Activated naive CD8-positive, alpha-beta T cell treated with anti-CD3 and anti-CD28 coated beads, Interleukin-2, amount 50 U/mL, for 24 hours (primary cell): ENCODE data around the gene CTSC.
A peak's percentile ranks its signal among the peaks of the same experiment; 100 is the strongest.

Source experiments
- ATAC-seq: fragments of 150-1000 bp; cut with Tn5 transposase; one replicate; pipeline ENCODE4 v1.10.0; 2021
- DNase-seq: peaks from one replicate; pipeline ENCODE4 v3.0.0; 2021
- H3K27ac Mint-ChIP-seq: one replicate; pipeline ENCODE4 v1.8.0; 2021; ENCODE audit warnings: mild to moderate bottlenecking, mixed read lengths
- H3K27me3 Mint-ChIP-seq: one replicate; pipeline ENCODE4 v1.8.0; 2021; ENCODE audit warnings: mixed read lengths
- H3K36me3 Mint-ChIP-seq: one replicate; pipeline ENCODE4 v1.8.0; 2021; ENCODE audit warnings: low read depth, mixed read lengths
- H3K4me1 Mint-ChIP-seq: one replicate; pipeline ENCODE4 v1.8.0; 2021; ENCODE audit warnings: mixed read lengths
- H3K4me3 Mint-ChIP-seq: one replicate; pipeline ENCODE4 v1.8.0; 2021; ENCODE audit warnings: mild to moderate bottlenecking, moderate library complexity, mixed read lengths
- H3K9me3 Mint-ChIP-seq: one replicate; pipeline ENCODE4 v1.8.0; 2021; ENCODE audit warnings: mixed read lengths

Gene CTSC

DNA sequence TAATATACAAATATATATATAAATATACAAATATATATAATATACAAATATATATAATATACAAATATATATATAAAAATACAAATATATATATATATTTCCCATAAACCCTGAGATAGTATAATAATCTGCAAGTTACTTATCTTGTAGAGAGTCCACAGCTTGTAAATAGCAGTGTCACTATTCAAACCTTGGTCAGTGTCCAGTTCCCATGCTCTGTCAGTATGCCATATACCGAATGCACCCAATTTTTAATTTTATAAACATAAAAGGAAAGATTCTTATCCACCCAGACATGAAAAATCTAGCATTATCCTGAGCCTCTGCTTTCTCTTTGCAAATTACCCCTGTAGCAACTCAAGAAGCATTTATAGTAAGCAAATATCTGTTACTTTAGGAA lies 21.6 kb upstream of the CTSC start:
- Mint-ChIP-seq H3K27me3 (no peaks in the 10 kb centered on the region), H3K27ac (no peak overlapping the region), H3K4me1 (peaks cover 59% of the 10 kb centered on the region), H3K4me3 (no peak overlapping the region), H3K9me3 (no peaks in the 10 kb centered on the region), H3K36me3 (no peaks in the 10 kb centered on the region)
- ATAC-seq, result no peak
- no peak for DNase-seq

DNA sequence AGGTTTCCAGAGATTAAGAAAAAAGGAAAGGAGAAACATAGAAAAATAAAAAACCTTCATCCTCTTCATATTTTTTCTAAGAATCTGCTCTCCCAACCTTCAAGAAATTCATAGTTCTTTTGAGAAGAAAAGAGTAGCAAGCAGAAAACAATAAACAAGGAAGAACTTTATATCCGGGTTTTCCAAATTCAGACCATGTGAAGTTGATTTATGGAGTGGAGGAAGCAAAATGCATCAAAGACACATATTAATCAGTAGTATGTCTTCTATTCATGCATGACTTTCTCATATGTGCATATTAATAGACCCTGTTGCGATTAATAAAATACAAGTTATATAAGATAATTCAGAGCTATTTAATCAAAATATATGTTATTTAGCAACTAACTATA lies 20.5 kb upstream of the CTSC start:
- H3K36me3 Mint-ChIP-seq, result no peaks in the 10 kb centered on the region
- peaks cover 61% of the 10 kb centered on the region for H3K4me1 Mint-ChIP-seq
- ATAC-seq (no peak), DNase-seq (no peak)
- H3K27ac Mint-ChIP-seq, result no peak overlapping the region
- H3K4me3 Mint-ChIP-seq, result no peak overlapping the region
- no peaks in the 10 kb centered on the region for H3K27me3 Mint-ChIP-seq
- H3K9me3 Mint-ChIP-seq, result no peaks in the 10 kb centered on the region

DNA sequence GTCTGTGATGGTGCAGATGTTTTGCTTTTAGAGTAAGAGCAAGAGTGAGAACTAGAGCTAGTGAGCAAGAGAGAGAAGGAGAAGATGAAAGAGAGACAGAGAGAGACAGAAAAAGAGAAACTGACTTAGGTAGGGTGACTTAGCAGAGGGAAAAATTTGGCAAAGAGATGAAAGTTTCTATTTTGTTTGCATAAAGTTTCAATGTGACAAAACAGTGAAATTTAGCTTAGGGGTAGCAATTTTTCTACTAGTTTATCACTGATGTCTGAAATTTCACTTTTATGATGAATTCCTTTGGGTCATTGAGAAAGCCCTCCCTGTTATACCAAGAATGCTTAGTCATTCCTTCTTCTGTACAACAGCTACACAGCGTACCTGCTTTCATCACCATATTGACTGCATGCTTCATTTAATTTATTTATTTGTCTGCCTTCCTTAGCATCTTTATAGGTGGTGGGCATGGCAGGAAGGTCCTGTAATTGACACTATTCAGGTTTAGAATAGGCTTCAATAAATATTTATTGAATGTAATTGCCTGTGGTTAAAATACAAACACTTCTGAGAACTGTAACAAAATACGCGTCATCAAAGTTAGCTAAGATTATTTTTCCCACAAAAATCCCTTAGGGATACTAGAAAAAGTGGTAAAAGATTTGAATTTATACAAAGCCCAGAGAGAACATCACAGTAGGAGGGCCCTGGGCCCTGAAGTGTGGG lies 19.9 kb upstream of the CTSC start:
- H3K4me3 Mint-ChIP-seq, result peak overlapping the region; percentile 9
- DNase-seq (no peak), ATAC-seq (peak; percentile 72)
- H3K4me1 Mint-ChIP-seq, result peaks cover 61% of the 10 kb centered on the region
- no peaks in the 10 kb centered on the region for H3K27me3 Mint-ChIP-seq
- H3K36me3 Mint-ChIP-seq, result no peaks in the 10 kb centered on the region
- H3K9me3 Mint-ChIP-seq, result no peaks in the 10 kb centered on the region
- peak overlapping the region; percentile 76 for H3K27ac Mint-ChIP-seq

DNA sequence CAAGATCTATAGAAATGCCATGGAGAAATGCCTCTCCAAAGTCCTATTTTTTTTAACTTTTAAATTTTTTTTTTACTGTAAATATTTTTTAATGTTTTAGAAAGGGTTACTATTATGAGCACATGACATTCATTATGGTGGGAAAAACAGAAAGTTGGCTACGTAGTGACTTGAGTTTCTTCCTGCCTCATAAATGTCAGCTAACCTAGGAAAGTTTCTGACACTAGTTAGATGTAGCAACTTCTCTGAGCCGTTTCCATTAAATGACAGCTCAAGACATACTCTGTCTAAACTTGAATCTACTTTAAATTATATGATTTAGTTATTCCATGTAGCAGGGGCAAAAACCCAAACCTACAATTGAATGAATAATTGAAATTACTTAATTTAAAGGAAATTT lies 18.4 kb upstream of the CTSC start:
- no peak for ATAC-seq

DNA sequence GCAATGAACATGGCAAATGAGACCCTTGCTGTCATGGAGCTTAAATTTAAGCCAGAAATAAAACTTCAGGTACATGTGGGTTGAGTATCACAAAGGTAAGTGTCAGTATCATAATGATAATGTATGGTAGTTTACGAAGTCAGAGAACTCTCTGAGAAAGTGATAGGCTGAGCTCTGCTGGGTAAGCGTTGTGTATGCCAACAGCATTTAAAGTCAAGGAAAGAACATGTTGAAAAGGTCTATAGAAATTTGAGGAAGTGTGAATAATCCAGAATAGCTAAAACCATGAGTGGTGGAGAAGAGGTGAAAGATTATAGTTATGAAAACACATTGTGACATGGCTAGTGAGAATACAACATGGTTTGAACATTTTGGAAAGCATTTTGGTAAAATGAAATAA lies 17.4 kb upstream of the CTSC start:
- H3K4me3 Mint-ChIP-seq, result peak overlapping the region; percentile 9
- H3K4me1 Mint-ChIP-seq, result peaks cover 55% of the 10 kb centered on the region
- ATAC-seq (no peak), DNase-seq (no peak)
- H3K27ac Mint-ChIP-seq, result peak overlapping the region; percentile 3
- no peaks in the 10 kb centered on the region for H3K36me3 Mint-ChIP-seq
- H3K9me3 Mint-ChIP-seq, result no peaks in the 10 kb centered on the region
- H3K27me3 Mint-ChIP-seq, result no peaks in the 10 kb centered on the region

More for the DNA sequence above, 18.4 kb upstream of the CTSC start:
- H3K36me3 Mint-ChIP-seq, result no peaks in the 10 kb centered on the region
- no peak for DNase-seq
- no peak overlapping the region for H3K4me3 Mint-ChIP-seq
- no peaks in the 10 kb centered on the region for H3K9me3 Mint-ChIP-seq
- no peaks in the 10 kb centered on the region for H3K27me3 Mint-ChIP-seq
- H3K4me1 Mint-ChIP-seq, result peaks cover 61% of the 10 kb centered on the region
- H3K27ac Mint-ChIP-seq, result no peak overlapping the region

DNA sequence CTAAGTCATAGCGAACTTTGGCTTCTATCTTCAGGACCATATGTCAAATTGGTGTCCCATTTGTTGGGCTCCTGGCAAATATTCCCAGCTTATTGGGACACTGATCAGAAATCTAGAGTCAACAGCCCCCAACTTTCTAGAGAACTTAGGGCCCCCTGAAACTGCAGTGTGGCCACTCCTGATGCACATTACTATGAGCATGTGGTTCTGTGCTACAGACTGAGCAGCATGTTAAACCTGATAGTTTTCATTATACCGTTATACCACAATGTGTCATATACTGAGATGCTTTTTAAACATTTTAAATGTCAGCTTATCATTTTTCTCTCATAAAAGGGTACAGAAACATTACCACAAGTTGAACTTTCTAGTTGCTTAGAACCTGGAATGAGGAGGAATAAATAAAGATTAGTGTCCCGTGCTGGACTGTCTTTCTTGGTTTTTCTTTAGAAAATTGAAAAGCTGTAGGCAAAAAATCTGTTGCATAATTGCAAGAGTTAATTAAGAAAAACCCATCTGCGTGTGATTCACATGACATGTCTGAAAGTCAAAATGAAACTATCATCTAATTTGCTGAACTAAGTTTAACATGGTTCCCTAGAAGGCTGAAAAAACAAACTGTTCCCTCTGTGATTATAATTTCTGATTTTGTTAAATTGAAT lies 16.4 kb upstream of the CTSC start:
- no peaks in the 10 kb centered on the region for H3K36me3 Mint-ChIP-seq
- H3K27me3 Mint-ChIP-seq, result no peaks in the 10 kb centered on the region
- peak overlapping the region; percentile 33 for H3K4me3 Mint-ChIP-seq
- peaks cover 48% of the 10 kb centered on the region for H3K4me1 Mint-ChIP-seq
- no peaks in the 10 kb centered on the region for H3K9me3 Mint-ChIP-seq
- peak overlapping the region; percentile 74 for H3K27ac Mint-ChIP-seq
- peak; percentile 87 for ATAC-seq
- DNase-seq, result no peak

DNA sequence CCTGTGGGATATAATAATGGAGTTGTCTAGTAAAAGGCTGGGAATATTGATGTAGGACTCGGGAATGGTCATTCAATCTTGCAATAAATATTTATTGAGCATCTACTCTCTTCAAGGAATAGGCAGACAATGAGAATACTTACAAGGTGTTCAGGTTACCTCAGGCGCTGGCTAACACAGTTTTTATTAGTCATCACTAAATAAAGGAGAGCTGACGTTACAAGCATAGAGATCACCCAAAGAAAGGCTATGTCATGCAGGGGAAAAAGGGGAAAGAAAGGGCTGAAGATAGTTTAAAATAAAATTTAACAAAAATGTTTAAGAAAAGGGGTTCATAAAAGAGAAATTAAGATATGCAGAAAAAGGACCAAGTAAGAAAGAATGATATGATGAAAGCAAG lies 15.8 kb upstream of the CTSC start:
- DNase-seq (no peak), ATAC-seq (no peak)
- no peaks in the 10 kb centered on the region for H3K27me3 Mint-ChIP-seq
- peaks cover 48% of the 10 kb centered on the region for H3K4me1 Mint-ChIP-seq
- H3K36me3 Mint-ChIP-seq, result no peaks in the 10 kb centered on the region
- H3K27ac Mint-ChIP-seq, result peak overlapping the region; percentile 74
- no peaks in the 10 kb centered on the region for H3K9me3 Mint-ChIP-seq
- peak overlapping the region; percentile 33 for H3K4me3 Mint-ChIP-seq

DNA sequence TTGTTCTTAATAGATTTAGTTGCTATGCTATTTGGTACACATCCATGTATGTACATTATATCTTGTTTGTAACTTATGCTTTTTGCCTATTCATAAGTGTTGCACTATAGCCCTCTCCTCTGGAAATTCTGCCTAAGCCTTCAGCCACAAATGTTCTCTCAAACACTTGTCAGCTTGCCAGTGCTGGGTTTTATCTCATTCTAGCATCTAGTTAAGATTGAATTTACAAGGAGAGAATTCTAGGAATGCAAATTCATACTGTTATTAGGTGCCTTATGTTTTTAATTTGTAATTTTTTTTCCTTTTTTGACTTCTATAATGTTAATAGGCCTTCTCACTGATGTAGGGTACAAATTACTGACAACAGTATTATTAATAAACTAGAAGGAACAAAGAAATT lies 14.6 kb upstream of the CTSC start:
- DNase-seq (no peak), ATAC-seq (no peak)
- Mint-ChIP-seq H3K27me3 (no peaks in the 10 kb centered on the region), H3K27ac (no peak overlapping the region), H3K4me1 (peaks cover 36% of the 10 kb centered on the region), H3K36me3 (no peaks in the 10 kb centered on the region), H3K9me3 (no peaks in the 10 kb centered on the region), H3K4me3 (no peak overlapping the region)

DNA sequence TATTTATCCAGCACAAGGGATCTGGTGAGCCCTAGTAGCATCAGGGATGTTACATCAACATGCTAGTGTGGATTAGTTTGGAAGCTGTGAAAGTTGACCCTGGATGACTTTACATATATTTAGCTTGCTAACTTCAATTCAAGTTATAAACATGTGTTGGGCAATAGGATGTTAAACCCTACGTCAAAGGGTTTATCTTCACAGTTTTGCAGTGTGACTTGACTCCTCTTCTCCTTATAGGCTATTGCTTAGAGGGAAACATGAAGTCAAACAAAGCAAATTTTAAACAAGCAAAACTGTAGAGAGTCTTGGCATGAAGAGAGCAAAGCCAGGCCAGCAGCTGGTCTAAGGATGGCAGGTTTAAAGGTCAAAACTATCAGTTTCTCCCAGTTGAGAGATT lies 11.3 kb upstream of the CTSC start:
- no peaks in the 10 kb centered on the region for H3K9me3 Mint-ChIP-seq
- no peak overlapping the region for H3K4me3 Mint-ChIP-seq
- ATAC-seq, result no peak
- no peak overlapping the region for H3K27ac Mint-ChIP-seq
- H3K4me1 Mint-ChIP-seq, result peaks cover 33% of the 10 kb centered on the region
- peaks cover 3% of the 10 kb centered on the region for H3K36me3 Mint-ChIP-seq
- H3K27me3 Mint-ChIP-seq, result no peaks in the 10 kb centered on the region
- DNase-seq, result no peak

DNA sequence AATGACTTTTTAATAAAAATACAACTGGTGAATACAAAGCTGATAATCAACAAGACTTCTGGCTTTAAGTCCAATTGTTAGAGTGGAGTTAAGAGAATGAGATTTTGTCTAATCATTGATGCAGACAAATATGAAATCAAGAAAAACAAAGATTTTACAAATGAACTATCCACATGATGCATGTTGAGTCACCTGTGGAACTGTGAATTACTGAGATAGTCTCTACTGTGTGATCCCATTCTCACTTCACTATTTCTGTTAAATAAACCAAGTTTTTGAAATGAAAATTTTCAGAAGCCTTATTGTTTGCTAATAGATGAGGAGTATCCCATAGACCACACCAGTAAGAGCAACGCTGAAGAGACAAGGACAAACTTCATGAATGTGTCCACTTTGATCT lies 8.4 kb upstream of the CTSC start:
- Mint-ChIP-seq H3K9me3 (no peaks in the 10 kb centered on the region), H3K4me3 (no peak overlapping the region), H3K27ac (no peak overlapping the region), H3K27me3 (no peaks in the 10 kb centered on the region), H3K4me1 (peaks cover 25% of the 10 kb centered on the region), H3K36me3 (peaks cover 3% of the 10 kb centered on the region)
- ATAC-seq (no peak), DNase-seq (no peak)

DNA sequence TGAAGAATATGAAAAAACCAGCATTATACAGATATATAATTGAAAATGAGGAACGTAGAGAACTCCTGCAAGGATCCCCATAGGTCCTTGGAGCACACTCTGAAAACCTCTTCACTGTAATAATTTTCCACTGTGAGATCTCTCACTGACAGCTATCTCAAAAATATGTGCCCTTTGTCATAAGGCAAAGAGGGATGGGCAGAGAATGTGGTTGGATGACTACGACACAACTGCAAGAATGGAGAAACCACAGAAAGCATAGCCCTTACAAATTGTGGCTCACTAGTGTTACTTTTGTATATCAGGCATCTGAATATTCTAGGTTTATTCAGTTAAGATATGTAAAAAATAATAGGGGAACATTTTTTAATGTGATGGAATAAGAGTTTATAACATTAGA lies 7.9 kb upstream of the CTSC start:
- Mint-ChIP-seq H3K4me1 (peaks cover 26% of the 10 kb centered on the region), H3K36me3 (peaks cover 3% of the 10 kb centered on the region), H3K27me3 (no peaks in the 10 kb centered on the region), H3K9me3 (no peaks in the 10 kb centered on the region), H3K27ac (no peak overlapping the region), H3K4me3 (no peak overlapping the region)
- ATAC-seq (peak; percentile 93), DNase-seq (no peak)

DNA sequence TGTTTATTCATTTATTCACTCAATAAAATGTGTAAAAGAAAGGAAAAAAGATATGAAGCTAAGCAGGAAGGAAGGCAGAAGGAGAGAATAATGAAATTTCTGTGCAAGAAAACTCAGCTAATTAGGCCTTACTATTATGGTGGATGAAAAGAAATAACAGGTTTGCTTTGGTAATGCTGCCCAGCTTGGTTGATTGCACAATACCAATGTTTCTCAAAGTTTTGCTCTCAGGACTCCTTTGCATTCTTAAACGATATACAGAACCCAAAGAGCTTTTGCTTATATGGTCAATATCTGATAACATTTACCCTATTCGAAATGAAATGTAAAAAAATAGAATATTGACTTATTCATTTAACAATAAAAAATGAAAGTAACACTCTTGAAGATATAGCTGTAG lies 7.3 kb upstream of the CTSC start:
- DNase-seq (no peak), ATAC-seq (no peak)
- Mint-ChIP-seq H3K4me1 (peaks cover 32% of the 10 kb centered on the region), H3K36me3 (peaks cover 3% of the 10 kb centered on the region), H3K27me3 (no peaks in the 10 kb centered on the region), H3K27ac (no peak overlapping the region), H3K4me3 (no peak overlapping the region), H3K9me3 (no peaks in the 10 kb centered on the region)

DNA sequence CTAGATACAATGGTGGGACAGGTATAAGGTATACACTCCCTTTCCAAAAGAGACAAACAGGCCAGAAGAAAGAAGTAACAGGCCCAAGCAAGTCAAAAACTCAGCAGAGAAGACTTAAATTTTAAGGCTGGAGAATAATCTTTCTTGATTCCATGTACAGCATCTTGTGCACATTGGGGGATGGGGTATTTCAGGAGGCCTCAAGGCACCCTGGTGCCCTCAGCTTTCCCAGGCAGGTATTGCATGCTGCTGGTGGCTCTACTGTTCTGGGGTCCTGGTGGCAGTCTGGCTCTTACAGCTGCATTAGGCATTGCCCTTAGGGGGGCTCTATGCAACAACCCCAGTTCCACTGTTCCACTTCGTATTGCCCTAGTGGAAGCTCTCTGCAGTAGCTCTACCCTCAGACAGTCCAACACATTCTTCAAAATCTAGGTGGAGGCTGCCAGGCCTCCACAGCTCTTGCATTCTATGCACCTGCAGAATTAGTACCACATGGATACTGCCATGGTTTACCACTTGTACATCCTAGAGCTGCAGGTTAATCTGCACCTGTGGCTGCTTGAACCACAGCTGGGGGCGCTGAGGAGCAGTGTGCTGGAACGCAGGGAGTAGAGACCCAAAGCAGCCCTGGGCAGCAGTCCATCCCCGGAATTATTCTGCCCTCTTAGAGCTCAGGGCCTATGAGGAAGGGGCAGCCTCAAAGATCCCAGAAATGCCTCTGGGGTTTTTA lies 4.2 kb upstream of the CTSC start:
- Mint-ChIP-seq H3K4me1 (peaks cover 43% of the 10 kb centered on the region), H3K27me3 (no peaks in the 10 kb centered on the region), H3K27ac (no peak overlapping the region), H3K36me3 (peaks cover 5% of the 10 kb centered on the region), H3K4me3 (no peak overlapping the region), H3K9me3 (no peaks in the 10 kb centered on the region)
- DNase-seq, result no peak
- ATAC-seq, result no peak

DNA sequence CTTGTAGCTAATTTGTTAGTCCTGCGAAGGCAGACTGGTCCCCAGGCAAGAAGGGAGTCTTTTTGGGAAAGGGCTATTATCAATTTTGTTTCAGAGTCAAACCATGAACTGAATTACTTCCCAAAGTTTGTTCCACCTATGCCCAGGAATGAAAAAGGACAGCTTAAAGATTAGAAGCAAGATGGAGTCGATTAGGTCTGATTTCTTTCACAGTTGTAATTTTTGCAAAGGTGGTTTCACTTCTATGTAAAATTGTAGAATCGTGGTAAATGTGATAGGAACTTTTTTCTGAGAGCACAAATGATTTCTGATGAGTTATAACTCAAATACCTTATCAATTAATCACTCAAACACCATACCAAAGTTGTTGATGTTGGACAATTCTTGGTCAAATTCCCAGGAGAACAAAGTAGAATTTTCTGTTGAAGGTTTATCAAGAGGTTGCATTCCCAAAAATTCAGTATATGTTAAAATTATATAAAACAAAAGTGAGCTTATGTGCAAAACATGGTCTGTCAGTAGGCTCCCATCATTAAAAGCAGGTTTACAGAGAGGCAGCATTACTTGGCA lies 2.9 kb upstream of the CTSC start:
- Mint-ChIP-seq H3K36me3 (peaks cover 7% of the 10 kb centered on the region), H3K9me3 (no peaks in the 10 kb centered on the region), H3K27me3 (no peaks in the 10 kb centered on the region), H3K4me1 (peaks cover 40% of the 10 kb centered on the region), H3K4me3 (no peak overlapping the region), H3K27ac (no peak overlapping the region)
- ATAC-seq, result no peak
- no peak for DNase-seq
